HFF-Myc (cell line): Measurements from ENCODE around the gene PBX2.

Experiments used
- DNase-seq: peaks from one replicate; pipeline ENCODE4 v3.0.0-alpha.2; 2011; ENCODE audit warnings: low read depth; ENCODE audit errors: extremely low read depth
- H3K4me3 ChIP-seq: replicated peaks from 2 replicates; pipeline ENCODE4 v1.5.1; 2011; ENCODE audit warnings: low read depth, mild to moderate bottlenecking, control low read depth, low read length
- CTCF ChIP-seq: IDR thresholded peaks from 2 replicates; pipeline ENCODE4 v1.5.1; 2012; ENCODE audit warnings: mild to moderate bottlenecking, low read depth, low read length, control low read depth; ENCODE audit errors: missing control alignments

Gene PBX2

GRCh38 chr6:32223258-32224235 lies 33.5 kb upstream of the PBX2 start, which contains the start of gene NOTCH4:
TSS of gene NOTCH4 (minus strand) at chr6:32224067. CDS start at chr6:32223928, 139 bp downstream.
- no peak for DNase-seq
- H3K4me3 ChIP-seq, result no peak within 1 kb of the TSS
- no peak for TF ChIP-seq CTCF

- no peak overlapping the region for H3K4me3 ChIP-seq
- TF ChIP-seq CTCF, result no peak
- no peak for DNase-seq
Measured at GRCh38 chr6:32222333-32223230, 32.6 kb upstream of the PBX2 start.

GRCh38 chr6:32220021-32220420 lies 30.0 kb upstream of the PBX2 start:
- H3K4me3 ChIP-seq, result no peak overlapping the region
- no peak for DNase-seq
- TF ChIP-seq CTCF, result no peak

- H3K4me3 ChIP-seq, result no peak overlapping the region
- no peak for TF ChIP-seq CTCF
- no peak for DNase-seq
Measured at GRCh38 chr6:32218167-32218566, 28.2 kb upstream of the PBX2 start.

GRCh38 chr6:32216998-32217397 lies 27.0 kb upstream of the PBX2 start:
- no peak for TF ChIP-seq CTCF
- no peak for DNase-seq

GRCh38 chr6:32216285-32216684 lies 26.3 kb upstream of the PBX2 start:
- DNase-seq, result no peak

More at GRCh38 chr6:32216998-32217397, 27.0 kb upstream of the PBX2 start:
- no peak overlapping the region for H3K4me3 ChIP-seq

More at GRCh38 chr6:32216285-32216684, 26.3 kb upstream of the PBX2 start:
- no peak overlapping the region for H3K4me3 ChIP-seq
- no peak for TF ChIP-seq CTCF
